NCI-H2171 treated with DMSO at 0.1 percent for 48 hours (cell line): ENCODE data around the gene AP3S2.
A peak's percentile ranks its signal among the peaks of the same experiment; 100 is the strongest.
"Not testable (repeated sequence)": the region's sequence is repeated elsewhere in the genome, so short reads cannot be mapped to it uniquely, and the experiment has no call there.

Experiments used
- DNase-seq: peaks from one replicate; lab custom pipeline; 2025; lab: John Stamatoyannopoulos, UW

The AP3S2 gene

DNA sequence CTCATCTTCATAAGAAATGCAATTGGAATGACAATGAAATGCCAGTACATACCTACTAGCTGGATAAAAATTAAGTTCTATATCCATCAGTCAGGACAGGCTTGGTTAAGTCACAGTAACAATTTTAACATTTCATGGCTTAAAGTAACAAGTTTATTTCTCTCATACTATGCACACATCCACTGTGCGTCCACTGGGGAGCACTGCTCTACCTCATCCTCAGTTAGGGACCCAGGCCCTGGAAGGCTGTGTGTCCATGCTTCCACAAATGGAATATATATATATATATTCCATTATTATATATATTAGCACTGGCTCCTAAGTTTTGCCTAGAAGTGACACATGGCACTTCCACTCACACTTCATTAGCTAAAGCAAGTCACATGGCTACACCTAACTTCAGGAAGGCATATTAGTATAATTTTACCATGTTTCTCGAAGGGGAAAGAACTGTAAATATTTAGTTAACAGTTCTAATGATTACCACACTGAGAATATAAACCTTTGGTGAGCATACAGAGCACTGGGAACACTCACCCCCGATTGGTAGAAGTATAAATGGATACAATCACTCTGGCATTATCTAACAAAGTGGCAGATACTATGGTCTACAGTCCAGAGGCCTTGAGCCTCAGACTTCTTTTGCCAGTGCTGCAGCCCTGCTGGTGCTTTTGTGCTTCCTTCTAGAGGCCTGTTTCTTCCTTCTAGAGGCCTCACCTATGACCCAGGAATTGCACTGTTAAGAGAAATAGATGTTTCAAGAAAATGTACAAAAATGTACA, 28.6 kb downstream of the AP3S2 start:
- no peak for DNase-seq

GRCh38 chr15:89863918-89864317, 29.9 kb downstream of the AP3S2 start:
- DNase-seq, result no peak

DNA sequence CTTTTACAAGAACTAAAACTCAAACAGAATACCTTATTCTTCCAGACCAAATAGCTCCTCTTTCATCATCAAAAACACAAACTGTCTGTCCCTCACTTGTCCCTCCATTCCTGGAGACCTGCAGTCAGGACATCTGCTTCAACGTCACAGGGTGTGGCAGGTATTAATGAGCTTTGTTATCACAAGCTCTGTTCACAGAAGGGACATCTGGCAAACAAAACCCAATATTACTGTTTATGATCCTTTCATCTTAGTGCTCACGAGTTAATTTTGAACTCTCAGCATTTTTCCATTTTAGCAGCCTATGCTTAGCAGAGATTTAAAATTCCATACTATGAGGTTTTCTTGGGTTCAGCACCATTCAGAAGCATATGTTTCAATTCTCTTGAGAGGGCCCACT, 32.9 kb downstream of the AP3S2 start:
- peak; percentile 57 for DNase-seq

GRCh38 chr15:89860431-89860830, 33.4 kb downstream of the AP3S2 start:
- no peak for DNase-seq

DNA sequence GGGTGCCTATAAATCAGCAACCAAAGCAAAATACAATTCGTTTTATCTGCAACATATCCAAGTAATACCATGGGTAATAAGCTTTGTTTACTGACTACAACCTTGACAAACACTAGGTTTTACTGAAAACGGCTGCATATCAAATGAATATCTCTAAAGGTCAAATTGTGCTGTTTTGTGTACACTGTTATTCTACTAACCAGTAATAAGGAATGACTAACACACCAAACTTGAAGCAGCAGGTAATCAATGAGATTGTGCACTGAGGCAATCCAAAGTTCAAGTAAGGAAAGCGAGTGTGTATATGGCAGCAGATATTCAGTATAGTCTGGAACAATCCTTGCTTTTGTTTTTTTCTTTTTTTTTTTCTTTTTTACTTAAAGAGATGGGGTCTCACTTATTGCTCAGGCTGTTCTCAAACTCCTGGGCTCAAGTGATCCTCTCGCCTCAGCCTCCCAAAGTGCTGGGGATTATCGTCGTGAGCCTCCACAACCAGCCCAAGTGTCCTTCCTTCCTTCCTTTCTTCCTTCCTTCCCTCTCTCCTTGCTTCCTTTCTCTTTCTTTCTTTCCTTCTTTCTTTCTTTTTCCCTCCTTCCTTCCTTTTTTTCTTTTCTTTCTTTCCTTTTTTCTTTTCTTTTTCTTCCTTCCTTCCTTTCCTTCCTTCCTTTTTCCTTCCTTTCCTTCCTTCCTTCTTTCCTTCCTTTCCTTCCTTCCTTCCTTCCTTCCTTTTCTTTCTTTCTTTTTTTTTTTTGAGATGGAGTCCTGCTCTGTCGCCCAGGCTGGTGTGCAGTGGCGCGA, 34.9 kb downstream of the AP3S2 start:
- DNase-seq, result no peak

DNA sequence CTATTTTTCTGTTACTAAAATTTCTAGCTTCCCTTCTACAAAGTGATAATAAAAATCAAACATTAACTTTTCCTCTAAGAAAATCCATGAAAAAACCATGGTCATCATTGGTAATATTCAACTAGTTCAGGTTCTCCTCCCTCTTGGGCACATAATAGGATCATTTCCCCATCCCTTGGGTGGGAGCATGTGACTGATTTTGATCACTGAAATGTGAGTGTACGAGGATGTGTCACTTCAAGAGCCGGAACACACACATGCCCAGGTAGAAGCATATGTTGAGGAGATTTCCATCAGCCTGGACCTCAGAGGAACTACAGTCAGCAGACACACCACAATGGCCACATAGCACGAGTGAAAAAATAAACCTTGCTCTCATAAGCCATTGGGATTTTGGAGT, 36.1 kb downstream of the AP3S2 start:
- no peak for DNase-seq

DNA sequence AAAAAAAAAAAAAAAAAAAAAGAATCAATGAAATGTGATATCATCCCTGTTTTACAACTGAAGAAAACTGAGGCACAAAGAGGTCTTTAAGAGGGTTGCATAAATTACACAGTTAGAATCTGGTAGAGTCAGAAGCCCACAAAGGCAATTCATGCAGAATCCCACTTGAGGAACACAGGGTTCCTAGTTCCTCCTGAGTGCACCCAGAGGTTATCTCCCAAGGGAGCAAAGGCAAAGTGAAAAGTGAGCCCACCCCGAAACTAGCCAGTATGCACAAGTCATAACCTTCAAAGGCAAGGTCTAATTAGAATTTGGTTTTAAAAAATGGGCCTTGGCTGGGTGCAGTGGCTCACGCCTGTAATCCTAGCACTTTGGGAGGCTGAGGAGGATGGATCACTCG, 37.8 kb downstream of the AP3S2 start:
- no peak for DNase-seq

DNA sequence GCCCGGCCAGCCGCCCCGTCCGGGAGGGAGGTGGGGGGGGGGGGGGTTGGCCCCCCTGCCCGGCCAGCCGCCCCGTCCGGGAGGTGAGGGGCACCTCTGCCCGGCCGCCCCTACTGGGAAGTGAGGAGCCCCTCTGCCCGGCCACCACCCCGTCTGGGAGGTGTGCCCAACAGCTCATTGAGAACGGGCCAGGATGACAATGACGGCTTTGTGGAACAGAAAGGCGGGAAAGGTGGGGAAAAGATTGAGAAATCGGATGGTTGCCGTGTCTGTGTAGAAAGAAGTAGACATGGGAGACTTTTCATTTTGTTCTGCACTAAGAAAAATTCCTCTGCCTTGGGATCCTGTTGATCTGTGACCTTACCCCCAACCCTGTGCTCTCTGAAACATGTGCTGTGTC, 38.9 kb downstream of the AP3S2 start:
- DNase-seq, result not testable (repeated sequence)

- DNase-seq, result no peak
Measured at GRCh38 chr15:89852342-89852995, 41.3 kb downstream of the AP3S2 start.

DNA sequence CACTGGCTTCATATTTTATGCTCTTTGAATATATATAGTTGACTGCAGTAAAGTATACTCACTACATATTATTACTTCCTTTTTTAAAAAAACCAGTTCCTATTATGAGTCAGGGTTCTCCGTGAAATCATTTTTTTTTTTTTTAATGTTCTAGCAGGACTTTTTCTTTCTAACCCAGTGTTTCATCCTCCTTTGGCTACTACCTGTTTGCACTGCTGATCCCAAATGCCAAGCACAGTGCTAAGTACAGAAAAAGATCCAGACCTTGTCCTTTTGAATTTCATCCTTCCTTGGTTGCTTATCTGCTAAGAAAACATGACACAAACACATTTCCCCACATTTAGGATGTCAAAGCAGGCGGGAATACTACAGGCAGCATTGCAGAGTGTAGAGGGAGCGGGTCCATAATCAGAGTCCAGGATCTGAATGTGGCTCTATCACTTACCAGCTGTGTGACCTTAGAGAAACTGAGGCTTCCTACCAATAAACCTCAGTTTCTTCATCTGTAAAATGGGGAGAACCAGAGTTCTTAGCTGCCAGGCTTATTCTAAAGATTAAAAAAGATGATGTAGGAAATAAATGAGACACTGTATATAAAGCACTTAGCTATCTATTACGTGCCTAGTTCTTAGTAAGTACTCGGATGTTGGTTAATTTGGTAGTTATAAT, 42.0 kb downstream of the AP3S2 start:
- DNase-seq, result no peak

DNA sequence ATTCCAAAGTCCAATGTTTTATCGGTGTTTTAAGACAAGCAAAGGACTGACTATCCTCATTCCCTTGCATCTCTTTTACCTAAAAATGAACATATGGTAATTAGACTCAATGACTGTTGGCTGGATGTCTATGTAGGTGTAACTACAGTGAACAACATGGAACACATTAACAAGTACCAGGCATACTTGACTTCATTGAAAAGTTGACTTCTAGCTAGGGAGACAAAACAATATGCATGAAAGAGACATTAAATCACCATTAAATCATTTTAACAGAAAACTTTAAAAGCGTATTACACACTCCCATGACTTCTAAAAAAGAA, 44.9 kb downstream of the AP3S2 start:
- DNase-seq, result no peak

DNA sequence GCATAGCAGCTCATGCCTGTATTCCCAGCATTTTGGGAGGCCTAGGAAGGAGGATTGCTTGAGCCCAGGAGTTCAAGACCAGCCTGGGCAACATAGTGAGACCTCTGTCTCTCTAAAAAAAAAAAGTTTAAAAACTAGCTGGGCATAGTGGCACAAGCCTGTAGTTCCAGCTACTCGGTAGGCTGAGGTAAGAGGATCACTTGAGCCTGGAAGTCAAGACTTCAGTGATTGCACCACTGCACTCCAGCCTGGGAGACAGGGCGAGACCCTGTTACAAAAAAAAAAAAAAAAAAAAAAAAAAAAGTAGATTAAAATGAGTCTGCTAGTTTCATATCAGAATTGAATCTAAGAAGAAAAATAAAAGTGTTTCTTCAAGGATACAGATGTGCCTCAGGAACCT, 46.7 kb downstream of the AP3S2 start:
- no peak for DNase-seq

DNA sequence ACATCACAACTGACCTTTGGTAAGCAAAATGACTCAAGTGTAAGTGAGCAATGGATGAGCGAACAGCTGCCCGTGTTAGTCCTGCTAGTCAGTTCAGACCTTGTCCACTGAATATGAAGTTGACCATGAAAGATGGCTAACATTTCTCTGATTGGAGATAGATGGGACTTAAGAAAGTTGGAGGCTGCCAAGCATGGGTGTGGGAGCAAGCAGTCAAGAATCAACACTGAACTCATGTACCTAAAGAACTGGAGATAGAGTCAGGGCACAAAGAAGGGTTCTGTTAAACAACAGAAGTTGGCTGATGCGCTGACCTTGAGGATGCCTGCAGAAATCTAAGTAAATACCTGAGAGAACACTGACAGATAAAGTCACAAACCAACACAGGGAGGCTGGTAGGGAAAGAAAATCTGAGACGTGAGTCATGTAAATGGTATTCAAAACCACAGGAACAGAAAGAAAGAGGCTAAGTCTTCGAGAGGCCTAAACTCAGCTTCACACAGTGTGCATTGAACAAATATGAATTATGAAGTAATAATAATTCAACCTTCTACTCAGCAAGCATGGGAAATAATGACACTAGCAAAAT, 48.4 kb downstream of the AP3S2 start:
- DNase-seq, result no peak

DNA sequence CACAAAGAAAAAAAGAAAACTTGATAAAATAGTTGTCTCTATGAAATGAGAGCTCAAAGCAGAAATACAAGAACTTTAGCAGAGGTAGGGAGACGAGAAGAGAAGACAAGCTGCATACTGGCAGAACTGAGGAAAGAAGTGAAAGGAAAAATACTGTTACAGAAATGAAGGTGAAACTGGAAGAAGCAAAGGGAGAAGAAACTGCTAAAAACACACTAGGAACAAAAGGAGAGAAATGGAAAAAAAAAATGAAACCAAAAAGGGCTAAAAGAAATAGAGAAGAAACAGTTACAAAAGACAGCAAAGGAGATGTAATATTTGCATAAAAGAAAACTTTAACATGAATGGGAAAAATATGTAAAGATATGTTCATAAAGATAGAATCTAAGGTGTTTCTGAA, 51.8 kb downstream of the AP3S2 start:
- no peak for DNase-seq

DNA sequence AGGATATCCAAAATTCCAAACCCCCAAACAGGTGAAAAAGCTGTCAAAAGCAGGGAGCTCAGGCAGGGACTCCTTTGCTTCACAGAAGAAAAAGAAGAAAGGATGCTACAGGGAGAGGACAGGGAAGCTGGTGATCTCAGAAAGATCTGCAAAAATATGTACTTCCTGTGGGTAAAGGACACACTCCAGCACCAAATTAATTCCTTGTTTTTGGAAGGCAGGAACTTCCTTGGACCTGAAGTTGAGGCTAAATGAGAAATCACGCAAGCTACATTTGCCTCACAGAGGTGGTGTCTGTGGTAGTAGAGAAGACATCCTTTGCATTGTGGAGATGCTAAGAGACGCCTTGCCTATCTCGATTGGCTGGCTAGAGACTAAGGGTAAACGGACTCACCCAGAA, 52.5 kb downstream of the AP3S2 start:
- DNase-seq, result no peak

DNA sequence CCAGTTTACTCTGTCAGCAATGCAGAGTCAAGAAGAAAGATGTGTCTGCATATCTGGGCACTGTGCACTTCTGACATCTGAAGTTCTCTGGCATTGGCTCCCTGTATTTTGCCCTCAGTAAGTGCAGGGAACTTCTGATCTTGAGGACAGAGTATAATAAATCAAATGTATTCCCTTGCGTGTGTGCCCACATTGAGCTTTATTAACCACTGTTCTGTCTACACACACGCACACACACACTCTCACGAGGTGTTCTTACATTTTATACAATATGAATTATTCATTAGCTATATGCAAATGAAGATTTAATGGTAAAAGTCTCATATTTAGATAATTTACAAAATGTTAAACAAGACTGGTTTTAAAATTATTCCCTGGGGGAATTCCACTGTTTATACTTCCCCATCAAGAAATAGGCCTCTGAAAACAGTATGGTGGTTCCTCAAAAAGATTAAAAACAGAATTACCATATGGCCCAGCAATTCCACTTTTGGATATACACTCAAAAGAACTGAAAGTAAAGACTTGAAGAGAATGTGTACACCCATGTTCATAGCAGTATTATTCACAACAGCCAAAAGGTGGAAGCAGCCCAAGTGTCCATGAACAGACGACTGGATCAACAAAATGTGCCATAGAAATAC, 54.5 kb downstream of the AP3S2 start:
- no peak for DNase-seq

GRCh38 chr15:89837830-89838178, 56.0 kb downstream of the AP3S2 start:
- no peak for DNase-seq

DNA sequence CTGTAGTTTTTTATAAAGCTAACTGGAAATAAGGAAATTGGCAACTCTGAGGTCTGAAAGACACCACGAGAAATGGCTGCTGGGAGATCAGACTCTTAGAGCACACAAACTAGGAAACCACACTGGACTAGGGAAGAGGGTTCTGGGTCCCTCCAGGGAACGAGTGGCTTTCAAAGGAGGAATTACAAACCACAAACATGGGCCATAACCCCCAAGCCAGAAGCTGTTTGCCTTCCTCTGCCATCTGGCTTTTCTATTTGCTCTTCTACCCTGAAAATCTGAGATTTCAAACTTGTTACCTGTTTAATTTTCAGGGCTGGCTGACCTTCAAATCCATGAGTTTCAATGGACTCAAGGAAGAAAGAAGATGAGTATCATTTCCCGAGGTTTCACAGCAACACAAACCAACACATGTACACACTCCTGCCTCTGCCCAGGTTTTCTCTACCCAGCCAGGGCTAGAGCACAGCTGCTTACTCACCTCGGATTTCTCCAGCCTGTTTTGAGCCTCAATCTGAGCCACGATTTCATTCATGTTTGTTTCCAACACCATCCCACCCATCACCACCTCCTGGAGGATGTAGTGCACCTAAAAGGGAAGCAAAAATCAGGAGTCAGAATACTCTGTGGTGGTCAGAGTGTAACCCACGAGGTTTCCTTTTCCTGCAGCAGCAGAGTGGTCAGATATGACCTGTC, 56.5 kb downstream of the AP3S2 start:
- no peak for DNase-seq

DNA sequence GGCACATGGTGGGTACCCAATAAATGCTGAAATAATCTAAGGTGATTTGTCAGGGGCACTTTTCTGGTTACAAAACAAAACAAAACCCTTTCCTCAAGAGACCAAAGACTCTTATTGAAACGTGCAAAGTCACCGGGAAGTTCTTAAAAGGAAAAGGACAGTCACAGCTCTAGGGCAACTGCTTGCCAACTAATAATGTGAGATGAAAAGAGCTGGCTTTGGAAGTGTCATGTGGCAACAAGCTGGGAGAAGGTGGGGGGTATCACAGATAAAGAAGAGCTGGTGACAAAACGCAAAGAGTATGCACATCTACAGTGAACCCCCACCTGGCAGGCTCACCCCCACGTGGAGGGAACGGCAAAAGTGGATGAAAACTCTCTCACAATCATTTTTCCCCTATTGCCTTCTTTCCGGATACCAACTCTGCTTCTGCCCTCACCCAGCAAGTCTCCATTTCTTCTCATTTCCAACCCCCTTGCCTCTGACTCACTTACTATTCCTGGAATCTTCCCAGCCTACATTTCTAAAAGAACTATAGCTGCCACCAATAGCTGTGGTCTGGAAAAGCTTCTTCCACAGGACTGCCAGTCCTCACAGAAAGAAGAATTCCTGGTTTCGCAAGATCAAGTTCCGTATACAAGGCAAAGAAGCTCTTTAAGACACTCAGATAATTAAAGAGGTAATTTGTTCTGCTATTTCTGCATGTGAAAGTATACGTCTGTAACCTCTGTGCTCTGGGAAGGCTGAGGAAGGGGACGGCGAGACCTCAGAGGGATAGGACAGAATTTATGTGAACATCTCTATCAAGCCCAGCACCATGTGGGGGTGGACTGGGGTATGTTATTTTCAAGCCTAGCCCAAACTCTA, 57.3 kb downstream of the AP3S2 start:
- DNase-seq, result no peak

GRCh38 chr15:89835176-89835564, 58.6 kb downstream of the AP3S2 start:
- DNase-seq, result no peak
